IMR-90 (cell line): ENCODE results near the gene MTHFSD.

ENCODE experiments used
- CTCF ChIP-seq: conservative IDR thresholded peaks from 2 replicates; pipeline ENCODE4 v1.5.1; 2012; ENCODE audit warnings: mild to moderate bottlenecking, low read depth, low read length, improper control_type of control experiment
- ELK1 ChIP-seq: fragments of 150-350 bp; IDR thresholded peaks from 2 replicates; pipeline ENCODE4 v1.6.1; 2016; ENCODE audit warnings: low read depth, mild to moderate bottlenecking, low read length, moderate library complexity, borderline replicate concordance
- POLR2A ChIP-seq: IDR thresholded peaks from 2 replicates; pipeline ENCODE4 v1.6.1; 2012; ENCODE audit warnings: mild to moderate bottlenecking, low read depth, low read length
- SMC3 ChIP-seq: fragments of 150-350 bp; IDR thresholded peaks from 2 replicates; pipeline ENCODE4 v1.6.1; 2016; ENCODE audit warnings: low read depth, mild to moderate bottlenecking, antibody characterized with exemption, low read length, moderate library complexity

- TF ChIP-seq CTCF (no peak), SMC3 (no peak), ELK1 (no peak), POLR2A (no peak)
Measured at GRCh38 chr16:86559802-86560305, 4.8 kb upstream of the MTHFSD start.
